22Rv1 (cell line): ENCODE data around the gene CCT3.

Experiments
- H3K27ac ChIP-seq: fragments of 450-650 bp; 2 replicates; pipeline ENCODE4 v1.5.1; 2017
- CTCF ChIP-seq: fragments of 450-650 bp; IDR thresholded peaks from 2 replicates; pipeline ENCODE4 v1.5.1; 2017; ENCODE audit warnings: mild to moderate bottlenecking
- ZFX ChIP-seq: fragments of 450-650 bp; IDR thresholded peaks from 2 replicates; pipeline ENCODE4 v1.6.1; 2017; ENCODE audit warnings: antibody characterized with exemption, borderline replicate concordance

The CCT3 gene

GRCh38 chr1:156368157-156368658 lies 30.1 kb upstream of the CCT3 start:
- H3K27ac ChIP-seq: no peak overlapping the region
- TF ChIP-seq CTCF (no peak), ZFX (no peak)

GRCh38 chr1:156367383-156368156 lies 29.5 kb upstream of the CCT3 start:
- TF ChIP-seq CTCF: no peak
- TF ChIP-seq ZFX: no peak
- no peak overlapping the region for H3K27ac ChIP-seq

GRCh38 chr1:156366378-156367166 lies 28.5 kb upstream of the CCT3 start:
- no peak for TF ChIP-seq CTCF
- TF ChIP-seq ZFX: no peak
- no peak overlapping the region for H3K27ac ChIP-seq

- TF ChIP-seq ZFX (no peak), CTCF (no peak)
- H3K27ac ChIP-seq: no peak overlapping the region
Observed at GRCh38 chr1:156365754-156366153, 27.7 kb upstream of the CCT3 start.

- TF ChIP-seq ZFX (no peak), CTCF (no peak)
- H3K27ac ChIP-seq: no peak overlapping the region
Observed at GRCh38 chr1:156360534-156360933, 22.4 kb upstream of the CCT3 start.

GRCh38 chr1:156359973-156360372 lies 21.9 kb upstream of the CCT3 start:
- H3K27ac ChIP-seq: no peak overlapping the region
- TF ChIP-seq CTCF: peak; percentile 22; the same call in 1 of the 2 replicates
- TF ChIP-seq ZFX: no peak

- no peak overlapping the region for H3K27ac ChIP-seq
- TF ChIP-seq ZFX (no peak), CTCF (no peak)
Observed at GRCh38 chr1:156359249-156359648, 21.2 kb upstream of the CCT3 start.
